ENCODE data around the gene CALCA.

GRCh38 chr11:14932447-14932846, 39.7 kb downstream of the CALCA start:
- TF ChIP-seq CTCF (IDR thresholded peaks at IDR 0.05; ENCODE audit: insufficient read depth, low read depth, low read length) = no peak
- TF ChIP-seq EZH2 (IDR thresholded peaks at IDR 0.05; ENCODE audit: insufficient read depth, low read length) = no peak
